ENCODE data around the gene SGSM2. TPM values are rescaled to one million over a fixed set of nuclear protein-coding genes. Genes with fewer than 3 reads are reported as not detected.
A peak's percentile ranks its signal among the peaks of the same experiment; 100 is the strongest.

SGSM2 gene
- total RNA-seq, 1 donor, result 37.3 TPM

DNA sequence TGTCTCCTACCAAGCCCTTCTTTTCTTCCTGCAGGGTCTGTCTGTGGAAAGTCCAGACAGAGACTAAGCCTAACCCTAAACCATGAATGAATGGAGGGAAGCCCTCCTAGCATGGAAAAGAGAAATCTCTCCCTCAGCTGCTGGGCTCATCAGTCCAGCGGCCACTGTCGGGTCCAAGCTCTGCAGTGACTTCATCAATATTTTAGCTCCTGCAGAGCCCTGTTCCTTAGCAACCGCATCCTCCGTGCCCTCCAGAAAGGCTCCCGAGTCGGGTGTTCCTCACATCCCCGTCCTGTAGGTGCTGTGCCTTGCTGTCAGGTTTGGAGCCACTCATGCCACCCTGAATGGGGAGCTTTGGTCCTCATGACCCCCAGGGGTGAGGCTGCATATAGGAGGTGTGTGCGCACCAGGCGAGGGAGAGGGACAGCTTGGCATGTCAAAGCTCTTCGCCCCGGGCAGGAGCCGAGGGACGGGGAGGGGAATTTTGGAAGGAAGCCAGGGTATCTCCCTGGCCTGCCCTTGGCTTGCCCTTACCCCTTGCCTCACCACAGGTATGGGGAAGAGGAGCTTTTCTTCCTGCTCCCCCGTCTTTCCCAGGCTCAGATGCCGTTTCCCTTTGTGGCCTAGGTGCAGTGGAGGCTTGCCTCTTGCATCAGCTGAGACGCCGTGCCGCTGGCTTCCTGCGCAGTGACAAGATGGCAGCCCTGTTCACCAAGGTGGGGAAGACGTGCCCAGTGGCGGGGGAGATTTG lies 23.9 kb downstream of the SGSM2 start:
- H3K4me1 ChIP-seq (ENCODE audit: insufficient read depth, low read length), result peaks cover 10% of the 10 kb centered on the region
- TF ChIP-seq, protein P1, sequence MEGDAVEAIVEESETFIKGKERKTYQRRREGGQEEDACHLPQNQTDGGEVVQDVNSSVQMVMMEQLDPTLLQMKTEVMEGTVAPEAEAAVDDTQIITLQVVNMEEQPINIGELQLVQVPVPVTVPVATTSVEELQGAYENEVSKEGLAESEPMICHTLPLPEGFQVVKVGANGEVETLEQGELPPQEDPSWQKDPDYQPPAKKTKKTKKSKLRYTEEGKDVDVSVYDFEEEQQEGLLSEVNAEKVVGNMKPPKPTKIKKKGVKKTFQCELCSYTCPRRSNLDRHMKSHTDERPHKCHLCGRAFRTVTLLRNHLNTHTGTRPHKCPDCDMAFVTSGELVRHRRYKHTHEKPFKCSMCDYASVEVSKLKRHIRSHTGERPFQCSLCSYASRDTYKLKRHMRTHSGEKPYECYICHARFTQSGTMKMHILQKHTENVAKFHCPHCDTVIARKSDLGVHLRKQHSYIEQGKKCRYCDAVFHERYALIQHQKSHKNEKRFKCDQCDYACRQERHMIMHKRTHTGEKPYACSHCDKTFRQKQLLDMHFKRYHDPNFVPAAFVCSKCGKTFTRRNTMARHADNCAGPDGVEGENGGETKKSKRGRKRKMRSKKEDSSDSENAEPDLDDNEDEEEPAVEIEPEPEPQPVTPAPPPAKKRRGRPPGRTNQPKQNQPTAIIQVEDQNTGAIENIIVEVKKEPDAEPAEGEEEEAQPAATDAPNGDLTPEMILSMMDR (IDR thresholded peaks at IDR 0.05; ENCODE audit: extremely low read depth, low read depth, low read length), result no peak
- DNase-seq (ENCODE audit: insufficient read length, low spot score, missing footprints), result peak; percentile 67
- H3K27me3 ChIP-seq (ENCODE audit: insufficient read depth, low read length), result no peaks in the 10 kb centered on the region
- H3K27ac ChIP-seq (ENCODE audit: low read depth, low read length), result no peak overlapping the region
- peaks cover 27% of the 10 kb centered on the region for H4K20me1 ChIP-seq (ENCODE audit: insufficient read depth, low read length)
- peaks cover 4% of the 10 kb centered on the region for H3K36me3 ChIP-seq (ENCODE audit: insufficient read depth, low read length)
- no peaks in the 10 kb centered on the region for H3K9me3 ChIP-seq (ENCODE audit: low read depth, low read length)
- no peaks in the 10 kb centered on the region for H3K79me2 ChIP-seq (ENCODE audit: insufficient read depth, low read length)
- H3K4me2 ChIP-seq (ENCODE audit: insufficient read depth, low read length), result no peak overlapping the region
- H3K4me3 ChIP-seq (ENCODE audit: insufficient read depth, low read length), result no peak overlapping the region
- no peak overlapping the region for H2AFZ ChIP-seq (ENCODE audit: low read length)

DNA sequence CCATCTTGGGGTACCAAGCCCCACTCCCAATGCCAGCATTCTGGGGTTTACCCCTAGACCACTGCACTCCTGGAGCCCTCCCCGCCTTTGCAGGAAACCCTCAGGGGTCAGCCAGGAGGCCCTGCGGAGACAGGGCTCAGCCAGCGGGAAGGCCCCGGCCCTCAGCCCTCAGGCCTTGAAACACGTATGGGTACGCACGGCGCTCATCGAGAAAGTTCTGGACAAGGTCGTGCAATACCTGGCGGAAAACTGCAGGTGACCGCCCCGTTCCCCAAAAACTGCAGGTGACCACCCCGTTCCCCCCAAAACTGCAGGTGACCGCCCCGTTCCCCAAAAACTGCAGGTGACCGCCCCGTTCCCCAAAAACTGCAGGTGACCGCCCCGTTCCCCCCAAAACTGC lies 24.7 kb downstream of the SGSM2 start:
- Histone ChIP-seq H3K27ac (ENCODE audit: low read depth, low read length) (no peak overlapping the region), H3K27me3 (ENCODE audit: insufficient read depth, low read length) (no peaks in the 10 kb centered on the region), H3K79me2 (ENCODE audit: insufficient read depth, low read length) (no peaks in the 10 kb centered on the region), H2AFZ (ENCODE audit: low read length) (no peak overlapping the region), H3K36me3 (ENCODE audit: insufficient read depth, low read length) (peaks cover 4% of the 10 kb centered on the region), H3K9me3 (ENCODE audit: low read depth, low read length) (no peaks in the 10 kb centered on the region), H3K4me2 (ENCODE audit: insufficient read depth, low read length) (no peak overlapping the region), H3K4me1 (ENCODE audit: insufficient read depth, low read length) (peaks cover 10% of the 10 kb centered on the region), H3K4me3 (ENCODE audit: insufficient read depth, low read length) (no peak overlapping the region), H4K20me1 (ENCODE audit: insufficient read depth, low read length) (peaks cover 24% of the 10 kb centered on the region)
- DNase-seq (ENCODE audit: insufficient read length, low spot score, missing footprints), result peak; percentile 50
- TF ChIP-seq, protein P1 (IDR thresholded peaks at IDR 0.05; ENCODE audit: extremely low read depth, low read depth, low read length), result no peak

DNA sequence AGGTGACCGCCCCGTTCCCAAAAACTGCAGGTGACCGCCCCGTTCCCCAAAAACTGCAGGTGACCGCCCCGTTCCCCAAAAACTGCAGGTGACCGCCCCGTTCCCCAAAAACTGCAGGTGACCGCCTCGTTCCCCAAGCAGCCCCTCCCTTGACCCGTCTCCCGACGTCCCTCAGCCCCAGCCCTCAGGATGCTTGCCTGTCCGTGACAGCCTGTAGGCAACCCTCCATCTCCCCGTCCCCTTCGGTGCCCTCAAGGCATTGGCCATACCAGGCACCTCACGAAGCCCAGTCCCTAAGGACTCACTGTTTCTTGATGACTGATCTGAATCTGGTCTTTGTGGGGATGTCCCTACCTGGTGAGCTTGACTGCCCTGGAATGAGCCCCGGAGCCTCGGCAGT lies 25.1 kb downstream of the SGSM2 start:
- H3K79me2 ChIP-seq (ENCODE audit: insufficient read depth, low read length), result no peaks in the 10 kb centered on the region
- H4K20me1 ChIP-seq (ENCODE audit: insufficient read depth, low read length), result peaks cover 21% of the 10 kb centered on the region
- no peak overlapping the region for H3K4me2 ChIP-seq (ENCODE audit: insufficient read depth, low read length)
- TF ChIP-seq, protein P1 (IDR thresholded peaks at IDR 0.05; ENCODE audit: extremely low read depth, low read depth, low read length), result no peak
- H3K4me1 ChIP-seq (ENCODE audit: insufficient read depth, low read length), result peaks cover 10% of the 10 kb centered on the region
- H3K27ac ChIP-seq (ENCODE audit: low read depth, low read length), result no peak overlapping the region
- H3K27me3 ChIP-seq (ENCODE audit: insufficient read depth, low read length), result no peaks in the 10 kb centered on the region
- peaks cover 4% of the 10 kb centered on the region for H3K36me3 ChIP-seq (ENCODE audit: insufficient read depth, low read length)
- DNase-seq (ENCODE audit: insufficient read length, low spot score, missing footprints), result peak; percentile 23
- H3K4me3 ChIP-seq (ENCODE audit: insufficient read depth, low read length), result no peak overlapping the region
- no peak overlapping the region for H2AFZ ChIP-seq (ENCODE audit: low read length)
- no peaks in the 10 kb centered on the region for H3K9me3 ChIP-seq (ENCODE audit: low read depth, low read length)

DNA sequence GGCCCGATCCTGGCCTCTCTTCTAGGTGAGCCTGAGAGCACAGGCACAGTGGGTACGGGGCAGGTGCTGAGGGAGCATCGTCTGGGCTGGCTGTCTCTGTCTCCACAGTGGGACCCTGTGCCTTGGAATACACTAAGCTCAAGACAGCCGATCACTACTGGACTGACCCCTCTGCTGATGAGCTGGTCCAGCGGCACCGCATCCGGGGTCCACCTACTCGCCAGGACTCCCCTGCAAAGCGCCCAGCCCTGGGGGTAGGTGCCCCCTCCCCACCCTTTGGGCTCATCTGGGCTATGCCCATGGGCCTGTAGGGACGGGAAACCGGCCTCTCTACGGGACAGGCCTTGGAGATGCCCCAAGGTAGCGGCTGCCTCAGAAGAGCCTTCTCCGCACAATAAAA lies 25.6 kb downstream of the SGSM2 start:
- Histone ChIP-seq H3K79me2 (ENCODE audit: insufficient read depth, low read length) (no peaks in the 10 kb centered on the region), H3K27me3 (ENCODE audit: insufficient read depth, low read length) (no peaks in the 10 kb centered on the region), H3K4me3 (ENCODE audit: insufficient read depth, low read length) (no peak overlapping the region), H4K20me1 (ENCODE audit: insufficient read depth, low read length) (peaks cover 20% of the 10 kb centered on the region), H3K36me3 (ENCODE audit: insufficient read depth, low read length) (peaks cover 4% of the 10 kb centered on the region), H3K4me2 (ENCODE audit: insufficient read depth, low read length) (no peak overlapping the region), H2AFZ (ENCODE audit: low read length) (no peak overlapping the region), H3K4me1 (ENCODE audit: insufficient read depth, low read length) (peaks cover 10% of the 10 kb centered on the region), H3K9me3 (ENCODE audit: low read depth, low read length) (no peaks in the 10 kb centered on the region), H3K27ac (ENCODE audit: low read depth, low read length) (no peak overlapping the region)
- TF ChIP-seq, protein P1 (IDR thresholded peaks at IDR 0.05; ENCODE audit: extremely low read depth, low read depth, low read length), result no peak
- peak; percentile 54 for DNase-seq (ENCODE audit: insufficient read length, low spot score, missing footprints)
